HG03097 (cell line): ENCODE data around the gene EREG.

Source experiments
- ATAC-seq: cut with Tn5 transposase; IDR thresholded peaks from one replicate; pipeline ENCODE4 v1.9.1; 2021; ENCODE audit not compliant: unreplicated experiment, low FRiP score

EREG gene

GRCh38 chr4:74364652-74365491 is at the start of gene EREG:
EREG (plus strand) TSS chr4:74365145; CDS start chr4:74365309, 164 bp downstream.
- no peak for ATAC-seq

- ATAC-seq: no peak
Measured at GRCh38 chr4:74315376-74315775, 49.6 kb upstream of the EREG start.

GRCh38 chr4:74316397-74316796 is 48.5 kb upstream of the EREG start:
- ATAC-seq: no peak

- ATAC-seq: no peak
Measured at GRCh38 chr4:74317616-74318246, 47.2 kb upstream of the EREG start.

GRCh38 chr4:74318276-74318675 is 46.7 kb upstream of the EREG start:
- ATAC-seq: no peak

- ATAC-seq: no peak
Measured at GRCh38 chr4:74319470-74319869, 45.5 kb upstream of the EREG start.

GRCh38 chr4:74320559-74321118 is 44.3 kb upstream of the EREG start:
- ATAC-seq: peak; percentile 72

GRCh38 chr4:74322301-74322700 is 42.6 kb upstream of the EREG start:
- ATAC-seq: no peak

- ATAC-seq: no peak
Measured at GRCh38 chr4:74323663-74324062, 41.3 kb upstream of the EREG start.

GRCh38 chr4:74324262-74324661 is 40.7 kb upstream of the EREG start:
- ATAC-seq: no peak

GRCh38 chr4:74325886-74326285 is 39.1 kb upstream of the EREG start:
- no peak for ATAC-seq

GRCh38 chr4:74327762-74328161 is 37.2 kb upstream of the EREG start:
- ATAC-seq: no peak

- ATAC-seq: no peak
Measured at GRCh38 chr4:74328501-74328900, 36.4 kb upstream of the EREG start.

GRCh38 chr4:74329307-74329706 is 35.6 kb upstream of the EREG start:
- no peak for ATAC-seq

GRCh38 chr4:74330295-74330750 is 34.6 kb upstream of the EREG start:
- ATAC-seq: no peak

- no peak for ATAC-seq
Measured at GRCh38 chr4:74331252-74331651, 33.7 kb upstream of the EREG start.

GRCh38 chr4:74331944-74332343 is 33.0 kb upstream of the EREG start:
- ATAC-seq: no peak

GRCh38 chr4:74334636-74335035 is 30.3 kb upstream of the EREG start:
- ATAC-seq: no peak

GRCh38 chr4:74335341-74336021 is 29.5 kb upstream of the EREG start:
- peak; percentile 77 for ATAC-seq

GRCh38 chr4:74338792-74339333 is 26.1 kb upstream of the EREG start:
- ATAC-seq: no peak

- ATAC-seq: no peak
Measured at GRCh38 chr4:74339501-74339900, 25.4 kb upstream of the EREG start.
